IPS-15b (cell line): ENCODE data around the gene TOR3A.

ENCODE experiments used
- H3K27me3 ChIP-seq: one replicate; pipeline ENCODE4 v1.6.1; 2013; ENCODE audit warnings: low read length; ENCODE audit not compliant: control insufficient read depth, insufficient read depth
- H3K36me3 ChIP-seq: one replicate; pipeline ENCODE4 v1.6.1; 2013; ENCODE audit warnings: low read length; ENCODE audit not compliant: control insufficient read depth, insufficient read depth
- H3K4me1 ChIP-seq: one replicate; pipeline ENCODE4 v1.6.1; 2013; ENCODE audit warnings: mild to moderate bottlenecking, low read length; ENCODE audit not compliant: control insufficient read depth, insufficient read depth
- H3K4me3 ChIP-seq: one replicate; pipeline ENCODE4 v1.5.1; 2013; ENCODE audit warnings: low read depth, low read length
- H3K9ac ChIP-seq: one replicate; pipeline ENCODE4 v1.6.1; 2013; ENCODE audit warnings: low read depth, mild to moderate bottlenecking, low read length
- H3K9me3 ChIP-seq: one replicate; pipeline ENCODE4 v1.6.1; 2013; ENCODE audit warnings: mild to moderate bottlenecking, low read length; ENCODE audit not compliant: control insufficient read depth, insufficient read depth

TOR3A gene

DNA sequence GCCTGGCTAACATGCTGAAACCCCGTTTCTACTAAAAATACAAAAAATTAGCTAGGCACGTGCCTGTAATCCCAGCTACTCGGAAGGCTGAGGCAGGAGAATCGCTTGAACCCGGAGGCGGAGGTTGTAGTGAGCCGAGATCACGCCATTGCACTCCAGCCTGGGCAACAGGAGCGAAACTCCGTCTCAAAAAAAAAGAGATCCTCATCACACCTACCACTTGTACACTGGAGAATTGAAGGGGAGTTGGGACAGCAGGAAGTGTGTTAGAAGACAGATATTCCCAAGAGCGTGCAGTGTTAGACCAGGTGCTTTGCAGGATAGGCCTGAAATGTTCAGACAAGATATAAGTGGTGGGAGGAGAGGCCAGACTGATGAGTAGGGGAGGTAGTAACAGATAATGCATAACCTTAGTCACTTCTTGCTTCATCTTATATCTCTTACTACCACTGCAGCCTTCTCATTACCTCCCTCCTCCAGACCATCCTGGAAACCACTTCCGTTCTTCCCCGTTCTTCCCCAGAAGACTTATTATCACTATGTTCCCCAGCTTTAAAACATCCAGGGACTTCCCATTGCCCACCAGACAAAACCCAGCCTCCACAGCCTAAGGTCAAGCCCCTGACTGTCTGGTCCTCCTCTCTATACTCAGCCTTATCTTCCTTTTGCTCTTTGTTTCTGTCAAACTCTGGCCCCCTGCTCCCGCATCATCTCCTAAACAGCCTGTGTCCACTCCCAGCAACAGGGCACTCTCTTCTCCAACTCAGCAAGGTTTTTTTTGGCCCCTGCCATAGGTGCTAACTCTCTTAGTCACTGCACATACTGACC is 34.8 kb upstream of the TOR3A start:
- Histone ChIP-seq H3K9me3 (no peaks in the 10 kb centered on the region), H3K36me3 (no peaks in the 10 kb centered on the region), H3K4me1 (no peaks in the 10 kb centered on the region), H3K9ac (no peak overlapping the region), H3K4me3 (no peak overlapping the region), H3K27me3 (no peaks in the 10 kb centered on the region)

DNA sequence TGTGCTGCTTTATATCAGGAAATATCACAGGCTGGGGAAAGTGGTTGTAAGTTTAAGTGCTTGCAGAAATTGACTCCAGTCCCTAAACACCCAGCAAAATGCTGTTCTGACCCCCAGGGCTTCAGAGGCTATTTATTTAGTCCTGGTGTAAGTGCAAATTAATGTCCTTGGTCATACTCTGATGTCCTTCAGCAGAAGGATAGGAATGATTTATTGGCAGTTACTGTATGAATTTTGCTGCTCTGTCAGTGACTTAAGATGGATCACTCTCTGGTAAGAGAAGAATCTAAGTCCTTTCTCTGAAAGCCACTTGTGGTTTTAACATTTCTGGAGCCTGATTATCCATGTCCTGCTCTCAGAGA is 34.3 kb upstream of the TOR3A start:
- no peaks in the 10 kb centered on the region for H3K9me3 ChIP-seq
- no peaks in the 10 kb centered on the region for H3K36me3 ChIP-seq
- no peak overlapping the region for H3K9ac ChIP-seq
- H3K27me3 ChIP-seq: no peaks in the 10 kb centered on the region
- no peak overlapping the region for H3K4me3 ChIP-seq
- H3K4me1 ChIP-seq: no peaks in the 10 kb centered on the region

DNA sequence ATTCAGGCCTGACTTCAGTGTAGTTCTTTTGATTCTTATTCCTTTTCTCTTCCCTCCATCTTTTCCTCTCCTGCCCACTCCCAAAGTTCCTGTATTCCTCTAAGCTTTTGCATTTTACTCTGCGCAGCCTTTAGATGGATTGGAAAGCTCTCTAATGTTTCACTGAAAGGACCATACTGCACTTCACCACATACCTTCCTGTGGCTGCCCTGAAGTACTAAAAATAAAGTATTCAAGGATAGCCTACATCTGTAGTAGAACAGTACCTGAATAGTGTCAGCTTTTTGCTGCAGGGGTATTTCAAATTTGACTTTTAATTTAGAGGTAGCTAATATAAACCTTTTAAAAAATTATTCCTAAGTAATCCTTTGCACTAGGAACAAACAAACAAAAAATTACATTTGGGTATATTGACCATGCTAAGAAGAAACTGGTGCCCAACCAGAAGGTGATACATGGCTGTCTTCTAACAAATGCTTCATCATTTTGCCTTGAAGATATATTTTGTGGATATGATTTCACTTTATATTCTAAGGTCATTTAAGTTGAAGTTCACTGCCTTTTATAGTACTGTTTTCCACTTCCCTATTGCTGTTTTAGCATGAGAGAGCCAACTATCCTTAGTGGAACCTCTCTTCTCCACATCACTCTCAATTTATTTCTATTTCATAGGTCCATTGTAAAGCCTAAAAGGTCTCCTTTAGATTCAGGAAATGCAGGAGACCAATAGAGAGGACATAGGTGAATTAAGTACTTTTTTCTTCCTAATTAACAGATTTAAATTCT is 33.3 kb upstream of the TOR3A start:
- no peaks in the 10 kb centered on the region for H3K9me3 ChIP-seq
- H3K9ac ChIP-seq: no peak overlapping the region
- no peak overlapping the region for H3K4me3 ChIP-seq
- no peaks in the 10 kb centered on the region for H3K27me3 ChIP-seq
- no peaks in the 10 kb centered on the region for H3K4me1 ChIP-seq
- H3K36me3 ChIP-seq: no peaks in the 10 kb centered on the region

DNA sequence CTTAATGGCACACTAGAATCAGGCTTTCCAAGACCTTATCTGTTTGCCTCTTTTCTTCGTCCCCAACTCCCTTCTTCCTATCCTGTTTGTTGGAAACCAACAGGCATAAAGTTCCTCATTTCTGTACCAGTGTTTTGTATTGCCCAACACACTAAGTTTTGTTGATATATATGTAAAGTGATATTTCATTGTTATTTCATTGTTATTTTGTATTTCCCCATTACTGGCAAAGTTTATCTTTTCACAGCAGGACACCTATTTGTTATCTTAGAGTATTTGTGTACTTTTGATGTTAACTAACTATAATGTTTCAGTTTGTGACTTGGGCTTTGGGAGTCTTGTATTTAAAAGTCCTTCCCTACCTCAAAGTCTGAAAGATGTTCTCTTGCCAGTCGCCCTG is 29.1 kb upstream of the TOR3A start:
- Histone ChIP-seq H3K27me3 (no peaks in the 10 kb centered on the region), H3K36me3 (no peaks in the 10 kb centered on the region), H3K4me3 (no peak overlapping the region), H3K9ac (no peak overlapping the region), H3K9me3 (no peaks in the 10 kb centered on the region), H3K4me1 (no peaks in the 10 kb centered on the region)

DNA sequence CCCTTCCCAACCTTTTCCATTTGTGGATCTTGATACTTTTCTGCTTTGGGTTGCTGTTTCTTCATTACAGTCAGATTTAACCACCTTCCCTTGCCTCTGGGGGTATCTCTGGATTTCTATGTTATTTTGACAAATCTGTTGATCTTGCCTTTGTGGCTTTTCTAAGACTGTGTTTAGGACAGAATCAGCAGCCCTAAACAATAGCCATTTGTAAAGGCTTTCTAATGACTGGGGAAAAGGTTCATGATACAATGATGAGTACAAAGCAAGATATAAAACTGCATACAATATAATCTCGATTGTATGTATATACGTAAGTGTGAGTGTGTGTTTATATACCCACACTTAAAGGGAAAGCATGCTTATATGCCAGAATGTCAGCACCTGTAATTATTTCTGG is 28.4 kb upstream of the TOR3A start:
- H3K9me3 ChIP-seq: no peaks in the 10 kb centered on the region
- no peak overlapping the region for H3K9ac ChIP-seq
- no peak overlapping the region for H3K4me3 ChIP-seq
- no peaks in the 10 kb centered on the region for H3K36me3 ChIP-seq
- H3K4me1 ChIP-seq: peaks cover 5% of the 10 kb centered on the region
- H3K27me3 ChIP-seq: no peaks in the 10 kb centered on the region

DNA sequence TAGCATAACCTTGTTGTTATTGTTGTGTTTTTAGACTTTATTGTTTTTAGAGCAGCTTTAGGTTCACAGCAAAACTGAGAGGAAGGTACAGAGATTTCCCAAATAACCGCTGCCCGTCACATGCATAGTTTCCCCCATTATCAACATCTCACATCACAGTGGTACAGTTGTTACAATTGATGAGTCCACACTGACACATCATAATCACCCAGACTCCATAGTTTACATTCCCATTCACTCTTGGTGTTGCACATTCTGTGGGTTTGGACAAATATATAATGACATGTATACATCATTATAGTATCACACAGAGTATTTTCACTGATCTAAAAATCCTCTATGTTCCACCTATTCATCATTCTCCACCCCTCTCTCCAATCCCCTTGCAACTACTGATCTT is 25.9 kb upstream of the TOR3A start:
- H3K27me3 ChIP-seq: no peaks in the 10 kb centered on the region
- H3K4me1 ChIP-seq: peaks cover 12% of the 10 kb centered on the region
- H3K36me3 ChIP-seq: no peaks in the 10 kb centered on the region
- H3K9ac ChIP-seq: no peak overlapping the region
- H3K4me3 ChIP-seq: no peak overlapping the region
- no peaks in the 10 kb centered on the region for H3K9me3 ChIP-seq

DNA sequence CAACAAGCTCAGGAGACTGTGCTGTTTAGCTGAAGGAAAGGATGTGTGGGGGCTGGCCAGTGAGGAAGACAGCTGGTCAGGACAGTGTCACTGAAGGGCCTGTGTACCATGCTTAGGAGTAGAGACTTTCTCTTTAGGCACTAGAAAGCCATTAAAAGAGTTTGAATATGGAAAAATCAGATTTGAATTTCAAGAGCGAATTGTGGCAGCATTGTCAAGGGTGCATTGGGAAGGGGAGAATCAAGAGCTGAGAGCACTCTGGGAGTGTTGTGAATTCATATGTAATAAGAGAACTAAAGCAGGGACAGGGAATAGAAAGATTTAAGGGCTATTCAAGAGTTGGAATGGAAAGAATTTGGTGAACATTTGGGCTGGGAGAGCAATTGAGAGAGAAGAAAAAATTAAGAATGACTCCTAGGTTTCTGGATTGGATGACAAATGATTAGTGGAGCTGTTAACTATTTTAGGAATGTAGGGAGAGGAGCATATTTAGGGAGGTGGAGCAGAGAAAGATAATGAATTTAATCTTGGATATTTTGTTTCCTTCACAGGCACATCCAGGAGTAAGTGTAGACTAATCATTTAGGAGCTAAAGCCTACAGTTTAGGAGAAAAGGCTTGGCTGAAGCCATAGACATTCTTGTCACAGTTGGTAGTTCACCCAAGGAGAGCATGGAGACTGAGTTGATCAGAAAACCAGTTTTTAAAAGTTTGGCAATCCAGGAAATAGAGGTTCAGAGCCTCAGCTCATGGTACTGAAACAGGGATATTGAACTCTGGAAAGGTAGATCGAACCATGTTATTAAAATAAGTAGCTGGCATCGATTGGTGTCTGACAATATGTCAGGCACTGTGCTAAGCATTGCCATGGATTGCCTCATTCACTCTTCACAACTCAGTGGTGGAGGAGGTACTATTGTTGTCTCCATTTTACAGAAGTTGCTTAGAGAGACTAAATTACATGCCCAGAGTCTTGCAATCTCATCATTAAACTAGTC is 23.1 kb upstream of the TOR3A start:
- Histone ChIP-seq H3K36me3 (no peaks in the 10 kb centered on the region), H3K27me3 (no peaks in the 10 kb centered on the region), H3K9me3 (no peaks in the 10 kb centered on the region), H3K4me3 (no peak overlapping the region), H3K9ac (peak overlapping the region; percentile 16), H3K4me1 (peaks cover 12% of the 10 kb centered on the region)

DNA sequence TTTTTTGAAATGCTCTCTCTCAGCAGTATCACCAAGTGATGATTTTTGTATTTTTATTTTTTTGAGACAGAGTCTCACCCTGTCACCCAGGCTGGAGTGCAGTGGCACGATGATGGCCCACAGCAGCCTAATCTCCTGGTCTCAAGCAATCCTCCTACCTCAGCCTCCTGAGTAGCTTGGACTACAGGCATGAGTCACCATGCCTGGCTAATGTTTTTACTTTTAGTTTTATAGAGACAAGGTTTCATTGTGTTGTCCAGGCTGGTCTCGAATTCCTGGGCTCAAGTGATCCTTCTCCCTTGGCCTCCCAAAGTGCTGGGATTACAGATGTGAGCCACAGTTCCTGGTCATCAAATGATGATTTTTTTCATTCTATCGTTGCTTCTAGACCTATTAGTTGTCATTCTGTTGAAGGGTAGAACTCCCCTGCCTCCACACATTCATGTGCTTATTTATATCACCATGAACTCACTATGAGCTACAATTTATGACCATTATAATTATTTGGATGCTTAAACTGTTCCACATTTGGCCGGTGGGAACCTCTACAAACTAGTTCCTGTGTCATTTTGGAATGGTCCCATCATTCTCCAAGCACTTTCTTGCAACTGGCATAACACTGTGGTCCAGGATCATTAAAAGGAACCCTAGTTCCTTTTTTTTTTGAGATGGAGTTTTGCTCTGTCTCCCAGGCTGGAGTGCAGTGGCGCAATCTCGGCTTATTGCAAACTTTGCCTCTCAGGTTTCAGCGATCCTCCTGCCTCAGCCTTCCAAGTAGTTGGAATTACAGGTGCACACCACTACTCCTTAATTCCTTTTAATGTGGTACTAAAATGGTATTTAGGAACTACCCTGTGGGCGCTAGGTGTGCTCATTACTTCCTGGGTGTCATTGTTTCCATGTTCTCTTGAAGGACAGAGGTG is 20.2 kb upstream of the TOR3A start:
- Histone ChIP-seq H3K9me3 (no peaks in the 10 kb centered on the region), H3K36me3 (peaks cover 3% of the 10 kb centered on the region), H3K27me3 (no peaks in the 10 kb centered on the region), H3K9ac (no peak overlapping the region), H3K4me3 (no peak overlapping the region), H3K4me1 (peaks cover 12% of the 10 kb centered on the region)

DNA sequence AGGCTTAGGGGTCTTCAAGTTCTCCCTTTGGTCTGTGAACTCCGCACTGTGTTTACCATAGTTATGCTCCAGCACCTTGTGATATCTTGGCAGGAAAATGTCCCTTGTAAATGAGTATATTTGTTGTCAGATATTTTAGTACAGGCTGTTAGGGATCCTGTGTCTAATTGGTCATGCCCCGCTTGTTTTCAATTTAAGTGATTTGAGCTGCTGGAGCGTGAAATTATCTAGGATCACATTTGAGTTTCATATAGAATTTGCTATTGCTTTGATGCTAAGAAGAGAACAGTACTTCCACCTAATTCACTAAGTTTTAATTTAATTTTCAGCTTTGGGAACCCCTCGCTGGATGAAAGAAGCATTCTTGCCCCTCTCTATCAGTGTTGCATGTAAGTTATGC is 15.4 kb upstream of the TOR3A start:
- no peaks in the 10 kb centered on the region for H3K27me3 ChIP-seq
- H3K36me3 ChIP-seq: peaks cover 3% of the 10 kb centered on the region
- H3K4me1 ChIP-seq: no peaks in the 10 kb centered on the region
- no peak overlapping the region for H3K4me3 ChIP-seq
- H3K9me3 ChIP-seq: no peaks in the 10 kb centered on the region
- H3K9ac ChIP-seq: no peak overlapping the region

DNA sequence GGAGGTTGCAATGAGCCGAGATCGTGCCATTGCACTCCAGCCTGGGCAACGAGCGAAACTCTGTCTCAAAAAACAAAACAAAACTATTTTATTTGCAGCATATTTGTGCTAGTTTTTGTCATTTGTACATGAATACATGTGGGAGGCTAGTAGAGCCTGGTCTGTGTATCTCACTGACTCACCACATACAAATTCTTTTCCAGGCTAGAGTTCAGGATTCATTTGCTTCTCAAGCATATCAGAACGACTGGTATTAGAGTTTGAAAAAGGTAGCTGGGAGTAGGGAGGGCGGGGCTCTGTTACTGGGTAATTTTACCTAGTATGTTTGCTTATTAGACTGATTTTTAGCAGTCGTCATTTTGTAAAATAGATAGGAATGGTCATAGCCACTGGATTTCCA is 4.5 kb upstream of the TOR3A start:
- no peak overlapping the region for H3K9ac ChIP-seq

More for the DNA sequence above, 4.5 kb upstream of the TOR3A start:
- H3K4me3 ChIP-seq: no peak overlapping the region
- no peaks in the 10 kb centered on the region for H3K36me3 ChIP-seq
- H3K4me1 ChIP-seq: peaks cover 9% of the 10 kb centered on the region
- no peaks in the 10 kb centered on the region for H3K27me3 ChIP-seq
- no peaks in the 10 kb centered on the region for H3K9me3 ChIP-seq
